HepG2 (cell line): Measurements from ENCODE around the gene LRRC4C.

Experiments used
- EHMT2 ChIP-seq: fragments of 200-600 bp; sonication (generic); IDR thresholded peaks from 2 replicates; pipeline ENCODE4 v1.7.0; 2017; ENCODE audit warnings: antibody characterized with exemption, low read depth, low read length, borderline replicate concordance
- FOXP1 ChIP-seq, 2 experiments: fragments of 450-650 bp in 1 of 2; IDR thresholded peaks; 2 replicates each; pipeline ENCODE4 v1.6.1; 2017 to 2018; ENCODE audit warnings: antibody characterized with exemption in 1 of 2
- JUND ChIP-seq: sonication (generic); formaldehyde crosslinking; IDR thresholded peaks from 2 replicates; pipeline ENCODE4 v1.8.0; 2022; ENCODE audit warnings: mild to moderate bottlenecking, missing genetic modification reagents
- MZF1 ChIP-seq: sonication (generic); formaldehyde crosslinking; IDR thresholded peaks from 2 replicates; pipeline ENCODE4 v1.8.1; 2023; ENCODE audit warnings: mild to moderate bottlenecking, missing genetic modification reagents, borderline replicate concordance
- NCOR1 ChIP-seq: fragments of 200-600 bp; sonication (generic); IDR thresholded peaks from 2 replicates; pipeline ENCODE4 v1.7.0; 2017; ENCODE audit warnings: antibody characterized with exemption, low read length, borderline replicate concordance
- POLR2A ChIP-seq, 2 experiments: IDR thresholded peaks; 2 replicates each; pipeline ENCODE4 v1.6.1; 2011; ENCODE audit warnings: low read depth in 2 of 2, low read length in 2 of 2, mild to moderate bottlenecking in 1 of 2, moderate library complexity in 1 of 2; ENCODE audit not compliant: insufficient read depth in 1 of 2
- SMARCC2 ChIP-seq: fragments of 450-650 bp; IDR thresholded peaks from 2 replicates; pipeline ENCODE4 v1.6.1; 2017; ENCODE audit warnings: antibody characterized with exemption, mild to moderate bottlenecking
- SP1 ChIP-seq, 2 experiments: fragments of 450-650 bp in 1 of 2; sonication (generic) in 1 of 2; formaldehyde crosslinking in 1 of 2; IDR thresholded peaks; 2 replicates each; pipeline versions ENCODE4 v1.4.0 to v1.6.1; 2016 to 2020; ENCODE audit warnings: missing genetic modification reagents in 1 of 2
- ZNF674 ChIP-seq: sonication (generic); formaldehyde crosslinking; IDR thresholded peaks from 2 replicates; pipeline ENCODE4 v1.5.0; 2020; ENCODE audit warnings: low read depth, mild to moderate bottlenecking, missing genetic modification reagents
- TF ChIP-seq, protein P1 (sequence below): sonication (generic); formaldehyde crosslinking; IDR thresholded peaks from 2 replicates; pipeline ENCODE4 v1.4.0; 2020; ENCODE audit warnings: missing genetic modification reagents, mild to moderate bottlenecking, borderline replicate concordance
- TF ChIP-seq, protein P2 (sequence below): sonication (generic); formaldehyde crosslinking; IDR thresholded peaks from 2 replicates; pipeline ENCODE4 v1.4.0; 2020; ENCODE audit warnings: mild to moderate bottlenecking, missing genetic modification reagents
- TF ChIP-seq, protein P3 (sequence below): sonication (generic); formaldehyde crosslinking; IDR thresholded peaks from 2 replicates; pipeline ENCODE4 v1.5.0; 2020; ENCODE audit warnings: mild to moderate bottlenecking, missing genetic modification reagents, moderate library complexity

DNA sequence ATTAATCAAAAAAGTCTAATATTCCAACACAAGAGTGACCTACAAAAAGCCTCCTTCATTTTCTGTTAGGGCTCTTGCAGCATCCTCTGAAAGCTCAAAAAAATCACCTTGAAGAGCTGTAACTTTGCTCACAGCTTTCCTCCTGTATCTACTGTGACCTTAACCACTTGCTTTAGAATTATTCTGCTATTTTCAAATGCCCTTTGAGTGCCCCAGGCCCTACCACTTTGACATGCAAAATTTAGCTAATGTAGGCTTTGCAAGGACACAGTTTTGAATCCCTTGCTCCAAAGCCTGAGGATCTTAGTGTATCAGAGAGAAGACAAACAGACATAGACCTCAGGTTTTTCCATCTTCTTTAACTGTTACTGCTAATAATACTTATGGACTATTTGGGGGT lies 253.1 kb downstream of the LRRC4C start:
- no peak for TF ChIP-seq JUND (CRISPR knock-in tag)
- no peak for TF ChIP-seq ZNF674 (CRISPR knock-in tag)
- no peak for TF ChIP-seq POLR2A (IDR thresholded peaks at IDR 0.05; ENCODE audit: insufficient read depth in 1 of 2, low read depth in 2 of 2, low read length in 2 of 2)
- no peak for TF ChIP-seq FOXP1 (IDR thresholded peaks at IDR 0.05)
- TF ChIP-seq FOXP1 (CRISPR knock-in tag; IDR thresholded peaks at IDR 0.05) = no peak
- no peak for TF ChIP-seq EHMT2
- TF ChIP-seq NCOR1 = no peak
- TF ChIP-seq SP1 (IDR thresholded peaks at IDR 0.05) = no peak
- no peak for TF ChIP-seq SP1 (CRISPR knock-in tag; IDR thresholded peaks at IDR 0.05)
- TF ChIP-seq, protein P1, sequence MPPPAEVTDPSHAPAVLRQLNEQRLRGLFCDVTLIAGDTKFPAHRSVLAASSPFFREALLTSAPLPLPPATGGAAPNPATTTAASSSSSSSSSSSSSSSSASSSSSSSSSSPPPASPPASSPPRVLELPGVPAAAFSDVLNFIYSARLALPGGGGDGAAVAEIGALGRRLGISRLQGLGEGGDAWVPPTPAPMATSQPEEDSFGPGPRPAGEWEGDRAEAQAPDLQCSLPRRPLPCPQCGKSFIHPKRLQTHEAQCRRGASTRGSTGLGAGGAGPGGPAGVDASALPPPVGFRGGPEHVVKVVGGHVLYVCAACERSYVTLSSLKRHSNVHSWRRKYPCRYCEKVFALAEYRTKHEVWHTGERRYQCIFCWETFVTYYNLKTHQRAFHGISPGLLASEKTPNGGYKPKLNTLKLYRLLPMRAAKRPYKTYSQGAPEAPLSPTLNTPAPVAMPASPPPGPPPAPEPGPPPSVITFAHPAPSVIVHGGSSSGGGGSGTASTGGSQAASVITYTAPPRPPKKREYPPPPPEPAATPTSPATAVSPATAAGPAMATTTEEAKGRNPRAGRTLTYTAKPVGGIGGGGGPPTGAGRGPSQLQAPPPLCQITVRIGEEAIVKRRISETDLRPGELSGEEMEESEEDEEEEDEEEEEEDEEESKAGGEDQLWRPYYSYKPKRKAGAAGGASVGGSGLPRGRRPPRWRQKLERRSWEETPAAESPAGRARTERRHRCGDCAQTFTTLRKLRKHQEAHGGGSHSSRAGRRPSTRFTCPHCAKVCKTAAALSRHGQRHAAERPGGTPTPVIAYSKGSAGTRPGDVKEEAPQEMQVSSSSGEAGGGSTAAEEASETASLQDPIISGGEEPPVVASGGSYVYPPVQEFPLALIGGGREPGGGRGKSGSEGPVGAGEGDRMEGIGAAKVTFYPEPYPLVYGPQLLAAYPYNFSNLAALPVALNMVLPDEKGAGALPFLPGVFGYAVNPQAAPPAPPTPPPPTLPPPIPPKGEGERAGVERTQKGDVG = no peak
- TF ChIP-seq MZF1 (CRISPR knock-in tag) = no peak
- TF ChIP-seq SMARCC2 = no peak
- TF ChIP-seq, protein P2, sequence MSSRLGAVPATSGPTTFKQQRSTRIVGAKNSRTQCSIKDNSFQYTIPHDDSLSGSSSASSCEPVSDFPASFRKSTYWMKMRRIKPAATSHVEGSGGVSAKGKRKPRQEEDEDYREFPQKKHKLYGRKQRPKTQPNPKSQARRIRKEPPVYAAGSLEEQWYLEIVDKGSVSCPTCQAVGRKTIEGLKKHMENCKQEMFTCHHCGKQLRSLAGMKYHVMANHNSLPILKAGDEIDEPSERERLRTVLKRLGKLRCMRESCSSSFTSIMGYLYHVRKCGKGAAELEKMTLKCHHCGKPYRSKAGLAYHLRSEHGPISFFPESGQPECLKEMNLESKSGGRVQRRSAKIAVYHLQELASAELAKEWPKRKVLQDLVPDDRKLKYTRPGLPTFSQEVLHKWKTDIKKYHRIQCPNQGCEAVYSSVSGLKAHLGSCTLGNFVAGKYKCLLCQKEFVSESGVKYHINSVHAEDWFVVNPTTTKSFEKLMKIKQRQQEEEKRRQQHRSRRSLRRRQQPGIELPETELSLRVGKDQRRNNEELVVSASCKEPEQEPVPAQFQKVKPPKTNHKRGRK = no peak
- TF ChIP-seq, protein P3, sequence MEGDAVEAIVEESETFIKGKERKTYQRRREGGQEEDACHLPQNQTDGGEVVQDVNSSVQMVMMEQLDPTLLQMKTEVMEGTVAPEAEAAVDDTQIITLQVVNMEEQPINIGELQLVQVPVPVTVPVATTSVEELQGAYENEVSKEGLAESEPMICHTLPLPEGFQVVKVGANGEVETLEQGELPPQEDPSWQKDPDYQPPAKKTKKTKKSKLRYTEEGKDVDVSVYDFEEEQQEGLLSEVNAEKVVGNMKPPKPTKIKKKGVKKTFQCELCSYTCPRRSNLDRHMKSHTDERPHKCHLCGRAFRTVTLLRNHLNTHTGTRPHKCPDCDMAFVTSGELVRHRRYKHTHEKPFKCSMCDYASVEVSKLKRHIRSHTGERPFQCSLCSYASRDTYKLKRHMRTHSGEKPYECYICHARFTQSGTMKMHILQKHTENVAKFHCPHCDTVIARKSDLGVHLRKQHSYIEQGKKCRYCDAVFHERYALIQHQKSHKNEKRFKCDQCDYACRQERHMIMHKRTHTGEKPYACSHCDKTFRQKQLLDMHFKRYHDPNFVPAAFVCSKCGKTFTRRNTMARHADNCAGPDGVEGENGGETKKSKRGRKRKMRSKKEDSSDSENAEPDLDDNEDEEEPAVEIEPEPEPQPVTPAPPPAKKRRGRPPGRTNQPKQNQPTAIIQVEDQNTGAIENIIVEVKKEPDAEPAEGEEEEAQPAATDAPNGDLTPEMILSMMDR (CRISPR knock-in tag) = no peak
